IMR-90 (cell line): ENCODE results near the gene SLC30A10. TPM values are rescaled to one million over a fixed set of nuclear protein-coding genes. Genes with fewer than 3 reads are reported as not detected.

Experiments used
- ATAC-seq: fragments of 200-7000 bp; cut with Tn5 transposase; 2 replicates; pipeline ENCODE4 v1.9.1; 2020; ENCODE audit warnings: low read depth, mild to moderate bottlenecking, moderate library complexity
- BruUV-seq: library from RNA; stranded (reverse); fragments of 400-500 nt; replicated peaks from 2 replicates; lab custom pipeline; 2021; lab: Mats Ljungman, UMichigan
- CTCF ChIA-PET: fragments of 300-600 bp; formaldehyde crosslinking; extraction: SDS; loops from one replicate; lab custom pipeline; 2021; ENCODE audit warnings: antibody characterized with exemption; lab: Yijun Ruan, JAX
- POLR2A ChIA-PET: fragments of 300-600 bp; sonication (Branson Sonifier 250); formaldehyde crosslinking; loops from one replicate; lab custom pipeline; 2022; ENCODE audit warnings: antibody characterized with exemption; ENCODE audit not compliant: unreplicated experiment; lab: Charles Lee
- DNase-seq: peaks from one replicate; pipeline ENCODE4 v3.0.0; 2013
- H2AFZ ChIP-seq: replicated peaks from 2 replicates; pipeline ENCODE3; 2013; ENCODE audit warnings: low read length, mild to moderate bottlenecking; ENCODE audit not compliant: poor library complexity
- H2AK5ac ChIP-seq: 2 replicates; pipeline ENCODE4 v1.6.1; 2013; ENCODE audit warnings: low read depth, low read length, inconsistent platforms
- H2AK9ac ChIP-seq: replicated peaks from 2 replicates; pipeline ENCODE3; 2013; ENCODE audit warnings: mild to moderate bottlenecking, low read depth, low read length, moderate library complexity; ENCODE audit not compliant: poor library complexity
- H2BK120ac ChIP-seq: 2 replicates; pipeline ENCODE4 v1.6.1; 2013; ENCODE audit warnings: low read depth, low read length, inconsistent platforms
- H2BK15ac ChIP-seq: 3 replicates; pipeline ENCODE4 v1.6.1; 2013; ENCODE audit warnings: low read depth, low read length, inconsistent platforms
- H2BK20ac ChIP-seq: 2 replicates; pipeline ENCODE4 v1.6.1; 2013; ENCODE audit warnings: low read depth, mild to moderate bottlenecking, inconsistent platforms, low read length, moderate library complexity
- H2BK5ac ChIP-seq: 2 replicates; pipeline ENCODE4 v1.6.1; 2013; ENCODE audit warnings: mild to moderate bottlenecking, low read depth, low read length, inconsistent platforms; ENCODE audit not compliant: poor library complexity, severe bottlenecking
- H3K14ac ChIP-seq: replicated peaks from 2 replicates; pipeline ENCODE4 v1.6.1; 2013; ENCODE audit warnings: low read depth, low read length, inconsistent platforms
- H3K18ac ChIP-seq: 2 replicates; pipeline ENCODE4 v1.6.1; 2013; ENCODE audit warnings: low read depth, low read length, control low read depth
- H3K23ac ChIP-seq: 2 replicates; pipeline ENCODE4 v1.6.1; 2013; ENCODE audit warnings: low read depth, low read length, inconsistent platforms
- H3K27ac ChIP-seq: 2 replicates; pipeline ENCODE4 v1.5.1; 2013; ENCODE audit warnings: mild to moderate bottlenecking, control low read depth, low read length; ENCODE audit not compliant: insufficient read depth
- H3K27me3 ChIP-seq: 2 replicates; pipeline ENCODE4 v1.6.1; 2013; ENCODE audit warnings: low read length; ENCODE audit not compliant: control insufficient read depth, insufficient read depth
- H3K36me3 ChIP-seq: 2 replicates; pipeline ENCODE4 v1.6.1; 2013; ENCODE audit warnings: low read length, mixed read lengths; ENCODE audit not compliant: control insufficient read depth, insufficient read depth
- H3K4ac ChIP-seq: 2 replicates; pipeline ENCODE4 v1.6.1; 2013; ENCODE audit warnings: low read depth, low read length, inconsistent platforms
- H3K4me1 ChIP-seq: 2 replicates; pipeline ENCODE4 v1.6.1; 2013; ENCODE audit warnings: low read length, mixed read lengths; ENCODE audit not compliant: control insufficient read depth, insufficient read depth
- H3K4me2 ChIP-seq: 2 replicates; pipeline ENCODE4 v1.6.1; 2013; ENCODE audit warnings: low read depth, mild to moderate bottlenecking, control low read depth, low read length, moderate library complexity
- H3K4me3 ChIP-seq: 2 replicates; pipeline ENCODE4 v1.5.1; 2013; ENCODE audit warnings: low read depth, mild to moderate bottlenecking, control low read depth, low read length, moderate library complexity; ENCODE audit not compliant: insufficient read depth
- H3K56ac ChIP-seq: 2 replicates; pipeline ENCODE4 v1.6.1; 2013; ENCODE audit warnings: low read length, inconsistent platforms; ENCODE audit not compliant: insufficient read depth; ENCODE audit errors: extremely low read depth
- H3K79me1 ChIP-seq, 2 experiments: 2 replicates each; pipeline ENCODE4 v1.6.1; 2013; ENCODE audit warnings: low read length in 2 of 2, inconsistent platforms in 1 of 2, low read depth in 1 of 2
- H3K9ac ChIP-seq: 2 replicates; pipeline ENCODE4 v1.6.1; 2013; ENCODE audit warnings: low read depth, low read length, control low read depth
- H3K9me1 ChIP-seq: 2 replicates; pipeline ENCODE4 v1.6.1; 2013; ENCODE audit warnings: low read length, inconsistent platforms; ENCODE audit not compliant: insufficient read depth
- H3K9me3 ChIP-seq: 2 replicates; pipeline ENCODE4 v1.6.1; 2013; ENCODE audit warnings: low read length; ENCODE audit not compliant: control insufficient read depth, insufficient read depth
- H4K20me1 ChIP-seq: 2 replicates; pipeline ENCODE4 v1.6.1; 2013; ENCODE audit warnings: low read length, inconsistent platforms; ENCODE audit not compliant: insufficient read depth
- H4K5ac ChIP-seq: 2 replicates; pipeline ENCODE4 v1.6.1; 2013; ENCODE audit warnings: mild to moderate bottlenecking, low read depth, low read length, control low read depth
- H4K8ac ChIP-seq, 2 experiments: 2 replicates each; pipeline ENCODE4 v1.6.1; 2013; ENCODE audit warnings: low read depth in 2 of 2, low read length in 2 of 2, control low read depth in 1 of 2, inconsistent platforms in 1 of 2
- H4K91ac ChIP-seq: 2 replicates; pipeline ENCODE4 v1.6.1; 2013; ENCODE audit warnings: low read depth, low read length, inconsistent platforms; ENCODE audit not compliant: insufficient read depth
- BHLHE40 ChIP-seq: fragments of 150-350 bp; IDR thresholded peaks from 2 replicates; pipeline ENCODE4 v1.6.1; 2016; ENCODE audit warnings: mild to moderate bottlenecking, low read depth, low read length
- CEBPB ChIP-seq: IDR thresholded peaks from 2 replicates; pipeline ENCODE4 v1.6.1; 2012; ENCODE audit warnings: low read depth, low read length, improper control_type of control experiment
- CHD1 ChIP-seq: IDR thresholded peaks from 2 replicates; pipeline ENCODE4 v1.6.1; 2012; ENCODE audit warnings: low read depth, low read length, improper control_type of control experiment
- CTCF ChIP-seq: conservative IDR thresholded peaks from 2 replicates; pipeline ENCODE4 v1.5.1; 2012; ENCODE audit warnings: mild to moderate bottlenecking, low read depth, low read length, improper control_type of control experiment
- ELK1 ChIP-seq: fragments of 150-350 bp; IDR thresholded peaks from 2 replicates; pipeline ENCODE4 v1.6.1; 2016; ENCODE audit warnings: low read depth, mild to moderate bottlenecking, low read length, moderate library complexity, borderline replicate concordance
- FOS ChIP-seq: fragments of 150-350 bp; IDR thresholded peaks from 2 replicates; pipeline ENCODE4 v1.6.1; 2016; ENCODE audit warnings: low read depth, low read length
- MAFK ChIP-seq: IDR thresholded peaks from 2 replicates; pipeline ENCODE4 v1.6.1; 2012; ENCODE audit warnings: low read depth, low read length, improper control_type of control experiment
- MAZ ChIP-seq: IDR thresholded peaks from 2 replicates; pipeline ENCODE4 v1.6.1; 2012; ENCODE audit warnings: low read depth, mild to moderate bottlenecking, low read length, improper control_type of control experiment, moderate library complexity, borderline replicate concordance
- MXI1 ChIP-seq: IDR thresholded peaks from 2 replicates; pipeline ENCODE4 v1.6.1; 2012; ENCODE audit warnings: low read depth, mild to moderate bottlenecking, low read length, moderate library complexity, borderline replicate concordance
- NFE2L2 ChIP-seq: fragments of 150-350 bp; IDR thresholded peaks from 2 replicates; pipeline ENCODE4 v1.6.1; 2016; ENCODE audit warnings: low read depth, mild to moderate bottlenecking, low read length
- POLR2A ChIP-seq: IDR thresholded peaks from 2 replicates; pipeline ENCODE4 v1.6.1; 2012; ENCODE audit warnings: mild to moderate bottlenecking, low read depth, low read length
- RAD21 ChIP-seq: IDR thresholded peaks from 2 replicates; pipeline ENCODE4 v1.6.1; 2012; ENCODE audit warnings: low read length, improper control_type of control experiment
- RCOR1 ChIP-seq: IDR thresholded peaks from 2 replicates; pipeline ENCODE4 v1.6.1; 2012; ENCODE audit warnings: mild to moderate bottlenecking, low read length, improper control_type of control experiment; ENCODE audit not compliant: insufficient replicate concordance
- RFX5 ChIP-seq: IDR thresholded peaks from 2 replicates; pipeline ENCODE4 v1.8.0; 2012; ENCODE audit warnings: low read depth, mild to moderate bottlenecking, low read length, moderate library complexity
- SMC3 ChIP-seq: fragments of 150-350 bp; IDR thresholded peaks from 2 replicates; pipeline ENCODE4 v1.6.1; 2016; ENCODE audit warnings: low read depth, mild to moderate bottlenecking, antibody characterized with exemption, low read length, moderate library complexity
- USF2 ChIP-seq: fragments of 150-350 bp; IDR thresholded peaks from 2 replicates; pipeline ENCODE4 v1.6.1; 2017; ENCODE audit warnings: mild to moderate bottlenecking, antibody characterized with exemption, low read length, low read depth
- WGBS, 2 experiments: methylation state at CpG; one replicate each; pipeline versions ENCODE4 v1.1.5 to v1.1.7; 2013; ENCODE audit warnings: missing lambda C conversion rate in 2 of 2; ENCODE audit not compliant: insufficient read length in 1 of 2; ENCODE audit errors: extremely low coverage in 2 of 2; 5-methylcytosine and 5-hydroxymethylcytosine counted together
- dilution Hi-C: fragments of 300-500 bp; cut with HindIII; formaldehyde crosslinking; loops from one replicate; pipeline ENCODE4 v1.14.3; 2018; ENCODE audit warnings: low sequenced_read_pairs; ENCODE audit not compliant: unreplicated experiment
- in situ Hi-C: fragments of 300-500 bp; cut with MboI; formaldehyde crosslinking; loops from 3 replicates; pipeline ENCODE4 v1.14.3; 2019; ENCODE audit warnings: low sequenced_read_pairs, inconsistent platforms, mixed read lengths
- intact Hi-C: fragments of 100-400 bp; cut with micrococcal nuclease; formaldehyde crosslinking; loops from 2 replicates; pipeline ENCODE4 v1.10.0; 2022
- polyA plus RNA-seq, 3 experiments: library from polyadenylated mRNA; depleted of rRNA; stranded (reverse); fragments of >200 nt; gene quantifications; 2 replicates each; pipeline ENCODE4 v1.2.3, GENCODE V29; 2012; ENCODE audit warnings: low replicate concordance in 1 of 3
- total RNA-seq: library from RNA; depleted of rRNA; stranded (reverse); fragments of >200 nt; gene quantifications from 2 replicates; pipeline ENCODE4 v1.2.3, GENCODE V29; 2012

Gene SLC30A10
- total and polyA plus RNA-seq, 2 of the 4 experiments (the other 2 are of a cell fraction), result not detected

GRCh38 chr1:219967361-219967760 is 39.0 kb upstream of the SLC30A10 start:
- H3K23ac ChIP-seq, result no peak overlapping the region
- CTCF ChIA-PET, result no interaction called here
- H3K18ac ChIP-seq, result no peak overlapping the region
- H3K27me3 ChIP-seq, result no peaks in the 10 kb centered on the region
- H3K27ac ChIP-seq, result no peak overlapping the region
- H3K36me3 ChIP-seq, result peaks cover 8% of the 10 kb centered on the region
- no peak for ATAC-seq
- no peak overlapping the region for H2BK5ac ChIP-seq
- no peaks in the 10 kb centered on the region for H3K79me1 ChIP-seq
- 100% methylated on average over 1 of the region's 4 CpGs; no CpG with 5 or more reads in 1 of the 2 experiments for WGBS, 2 experiments
- dilution Hi-C loops (no loop called here), in situ Hi-C loops (no loop called here), intact Hi-C loops (no loop called here)
- no peaks in the 10 kb centered on the region for H3K9me3 ChIP-seq
- no peak for DNase-seq
- no peak overlapping the region for H2AK9ac ChIP-seq
- no peak overlapping the region for H2BK15ac ChIP-seq
- H3K9me1 ChIP-seq, result no peaks in the 10 kb centered on the region
- no peak overlapping the region for H3K14ac ChIP-seq
- no peak overlapping the region for H4K5ac ChIP-seq
- H3K4me3 ChIP-seq, result no peak overlapping the region
- H3K4ac ChIP-seq, result no peak overlapping the region
- no peak overlapping the region for H3K56ac ChIP-seq
- no peaks in the 10 kb centered on the region for H3K4me1 ChIP-seq
- H2BK120ac ChIP-seq, result no peak overlapping the region
- no peaks in the 10 kb centered on the region for H4K20me1 ChIP-seq
- H4K8ac ChIP-seq, result no peak overlapping the region
- no TSS peak for BruUV-seq
- no peak overlapping the region for H3K9ac ChIP-seq
- H2AFZ ChIP-seq, result no peak overlapping the region
- H4K91ac ChIP-seq, result no peak overlapping the region
- POLR2A ChIA-PET, result no interaction called here
- TF ChIP-seq FOS, result no peak
- TF ChIP-seq RFX5, result no peak
- no peak for TF ChIP-seq CHD1
- no peak for TF ChIP-seq CEBPB
- no peak for TF ChIP-seq RAD21
- no peak for TF ChIP-seq MAZ
- TF ChIP-seq RCOR1, result no peak
- TF ChIP-seq MXI1, result no peak
- no peak for TF ChIP-seq USF2
- TF ChIP-seq NFE2L2, result no peak
- no peak for TF ChIP-seq ELK1
- TF ChIP-seq POLR2A, result no peak
- TF ChIP-seq SMC3, result no peak
- TF ChIP-seq MAFK, result no peak
- TF ChIP-seq BHLHE40, result no peak
- no peak for TF ChIP-seq CTCF
- no peak overlapping the region for H2AK5ac ChIP-seq
- H2BK20ac ChIP-seq, result no peak overlapping the region
- H3K4me2 ChIP-seq, result no peak overlapping the region
